DMS153 treated with DMSO at 0.1 percent for 48 hours (cell line): ENCODE results near the gene FAM43B.
"Not testable (repeated sequence)": the region's sequence is repeated elsewhere in the genome, so short reads cannot be mapped to it uniquely, and the experiment has no call there.

Source experiments
- DNase-seq: peaks from one replicate; lab custom pipeline; 2025; ENCODE audit not compliant: unreplicated experiment; lab: John Stamatoyannopoulos, UW

FAM43B gene

DNA sequence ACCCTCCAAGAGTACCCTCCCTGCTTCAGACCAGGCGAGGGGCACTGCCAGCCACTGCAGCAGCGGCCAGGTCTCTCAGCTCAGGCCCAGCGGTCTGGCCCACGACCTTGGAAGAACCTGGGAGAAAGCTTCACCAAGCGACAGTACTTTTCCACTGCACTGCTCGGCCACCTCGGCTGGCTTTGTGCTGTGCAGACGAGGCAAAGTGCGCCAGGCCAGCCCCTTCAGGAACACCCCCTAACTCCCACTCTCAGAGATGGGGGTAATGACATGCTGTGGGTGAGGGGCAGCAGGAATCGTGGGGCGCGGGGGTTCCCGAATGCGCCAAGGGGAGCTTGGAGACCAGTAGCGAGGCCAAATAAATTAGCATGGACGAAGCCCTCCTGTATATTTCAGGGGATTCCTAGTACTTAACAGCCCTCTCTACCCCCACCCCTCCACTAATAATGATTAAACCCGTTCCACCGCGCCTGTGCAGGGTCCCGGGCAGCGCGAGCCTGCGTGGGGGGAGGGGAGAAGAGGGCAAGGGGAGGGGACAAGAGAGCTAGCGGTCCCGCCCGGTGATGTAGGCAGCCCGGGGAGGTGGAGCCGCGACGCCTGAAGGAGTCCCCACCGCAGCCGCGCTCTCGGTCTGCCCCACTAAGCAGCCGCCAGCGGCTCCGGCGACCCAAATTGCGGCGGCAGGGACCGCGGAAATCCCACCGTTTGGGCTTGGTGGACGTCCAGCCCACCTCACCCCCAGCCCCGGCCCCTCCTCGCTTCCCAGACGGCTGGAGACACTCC is at the start of gene FAM43B:
Gene FAM43B (plus strand): TSS at position 629 of the 783 bp plus-strand sequence. CDS start 401 bp downstream, outside the sequence.
- DNase-seq = no peak

GRCh38 chr1:20505488-20505887 is 46.9 kb upstream of the FAM43B start:
- no peak for DNase-seq

GRCh38 chr1:20507248-20507563 is 45.2 kb upstream of the FAM43B start:
- DNase-seq = no peak

GRCh38 chr1:20507564-20508410 is 44.6 kb upstream of the FAM43B start, which contains the start of gene MUL1:
TSS of gene MUL1 (minus strand) at chr1:20508151. CDS start at chr1:20508024, 127 bp downstream.
- DNase-seq = peak; percentile 92

GRCh38 chr1:20508411-20508771 is 44.0 kb upstream of the FAM43B start:
- DNase-seq = no peak

DNA sequence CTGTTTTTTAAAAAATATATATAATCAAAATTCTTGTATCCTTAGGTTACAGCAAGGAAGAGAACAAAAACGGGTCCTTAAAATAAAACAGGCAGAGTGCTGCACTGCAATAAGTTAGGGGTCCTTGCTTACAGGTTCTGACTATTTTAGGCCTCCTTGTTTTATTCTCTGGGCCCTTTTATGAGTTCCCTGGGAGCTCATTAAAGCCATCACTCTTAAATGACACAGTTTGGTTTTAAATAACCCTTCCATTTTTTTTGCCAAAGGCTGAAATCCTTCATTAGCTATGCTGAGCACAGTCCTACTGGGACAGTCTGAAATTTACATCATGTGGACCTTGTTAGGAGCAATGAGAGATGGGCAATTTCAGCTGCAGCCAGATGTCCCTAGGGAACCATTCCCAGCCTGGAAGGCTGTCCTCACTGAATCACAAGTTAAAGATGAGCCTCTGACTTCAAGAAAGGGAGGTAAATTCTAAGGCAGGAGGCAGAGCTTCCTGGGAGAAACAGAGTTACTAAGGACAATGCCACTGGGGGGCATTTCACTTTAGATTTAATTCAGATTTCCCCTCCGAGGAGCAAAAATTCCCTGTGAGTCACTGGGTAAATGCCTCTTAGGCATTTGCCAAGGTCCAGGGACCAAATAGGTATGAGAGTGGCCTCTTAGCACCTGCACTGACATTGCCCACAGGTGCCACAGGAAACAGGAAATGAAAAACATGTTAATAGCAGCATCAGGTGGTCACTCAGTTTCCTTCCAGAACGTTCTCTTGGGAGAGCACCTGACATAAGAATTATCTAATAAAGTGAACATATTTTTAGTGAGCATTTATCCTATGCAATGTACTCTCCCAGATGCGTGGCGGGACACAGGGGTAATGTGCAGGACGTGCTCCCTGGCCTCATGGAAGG is 40.6 kb upstream of the FAM43B start:
- no peak for DNase-seq

GRCh38 chr1:20519609-20520262 is 32.6 kb upstream of the FAM43B start:
- not testable (repeated sequence) for DNase-seq

DNA sequence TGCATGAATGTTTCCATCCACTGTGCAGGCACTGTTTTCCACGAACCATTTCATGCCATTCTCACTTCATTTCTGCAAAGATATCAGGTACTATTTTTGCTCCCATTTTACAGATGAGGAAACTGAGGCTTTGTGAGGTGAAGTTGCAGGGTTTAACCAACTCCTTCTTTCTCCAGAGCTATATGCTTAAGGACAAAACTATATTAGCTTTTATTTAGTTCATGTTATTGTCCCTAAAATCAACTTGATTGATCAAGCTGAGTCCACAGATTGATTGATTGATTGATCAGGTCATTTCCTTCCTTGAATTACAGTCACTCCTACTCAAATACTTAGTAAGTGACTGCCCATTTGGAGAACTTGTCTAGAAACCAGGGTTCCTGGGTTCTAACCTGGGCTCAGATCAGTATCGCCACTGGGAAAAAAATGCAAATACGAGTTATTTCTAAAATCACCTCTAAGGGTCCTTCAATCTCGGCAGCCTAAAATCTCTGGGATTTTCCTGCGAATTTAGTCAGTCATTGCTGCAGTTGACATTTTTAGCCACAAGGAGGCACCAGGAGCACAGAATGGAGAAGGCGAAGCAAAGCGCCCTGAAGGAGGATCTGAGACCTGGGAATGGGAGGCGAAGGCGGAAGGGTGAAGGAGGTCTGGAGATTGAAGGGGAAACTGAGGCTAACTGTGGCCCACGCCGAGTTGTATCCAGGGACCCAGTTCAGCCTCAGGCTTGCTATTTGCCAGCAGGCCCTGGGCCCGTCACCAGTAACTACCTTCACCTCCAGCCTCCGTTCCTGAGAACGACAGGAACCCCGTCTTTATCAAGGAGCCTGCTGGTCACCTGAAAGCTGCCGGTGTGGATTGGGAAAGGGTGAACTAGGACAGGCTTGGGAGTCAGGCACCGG is 30.2 kb upstream of the FAM43B start:
- peak; percentile 47 for DNase-seq

GRCh38 chr1:20526267-20526666 is 26.1 kb upstream of the FAM43B start:
- no peak for DNase-seq

DNA sequence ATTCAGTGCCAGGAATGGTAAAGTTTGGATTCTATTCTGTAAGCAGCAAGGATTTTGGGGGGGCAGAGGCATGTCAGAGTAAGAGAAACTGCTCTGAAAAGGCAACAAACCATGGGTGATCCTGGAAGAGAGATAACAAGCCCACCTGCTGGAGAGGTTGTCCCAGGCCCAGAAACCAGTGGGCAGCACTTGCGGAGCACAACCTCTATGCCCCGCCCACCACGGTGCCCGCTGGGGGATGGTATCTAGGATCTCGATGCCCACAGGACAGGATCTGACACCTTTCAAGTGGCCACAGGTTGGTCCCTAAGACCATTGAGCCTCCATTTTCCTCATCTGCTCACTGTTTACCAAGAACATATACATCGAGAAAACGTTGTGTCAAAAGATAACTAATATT is 24.2 kb upstream of the FAM43B start:
- DNase-seq = no peak

- DNase-seq = no peak
Observed at GRCh38 chr1:20530306-20530705, 22.1 kb upstream of the FAM43B start.

- DNase-seq = no peak
Observed at GRCh38 chr1:20530901-20531300, 21.5 kb upstream of the FAM43B start.

- DNase-seq = no peak
Observed at GRCh38 chr1:20533635-20534034, 18.7 kb upstream of the FAM43B start.

GRCh38 chr1:20534659-20535417 is 17.5 kb upstream of the FAM43B start:
- no peak for DNase-seq

- DNase-seq = no peak
Observed at GRCh38 chr1:20538227-20538626, 14.1 kb upstream of the FAM43B start.

GRCh38 chr1:20538760-20539551 is 13.4 kb upstream of the FAM43B start:
- no peak for DNase-seq

GRCh38 chr1:20540281-20540680 is 12.1 kb upstream of the FAM43B start:
- no peak for DNase-seq

GRCh38 chr1:20546637-20547036 is 5.7 kb upstream of the FAM43B start:
- DNase-seq = no peak
